Glomerular endothelial cell (primary cell): ENCODE data around the gene ACOX2. TPM values are rescaled to one million over a fixed set of nuclear protein-coding genes. Genes with fewer than 3 reads are reported as not detected.

Source experiments
- DNase-seq: peaks from one replicate; pipeline ENCODE4 v3.0.0-alpha.2; 2011; ENCODE audit warnings: low read depth, low spot score; ENCODE audit errors: extremely low read depth
- total RNA-seq: library from RNA; depleted of rRNA; stranded (reverse); fragments of >200 nt; gene quantifications from 2 replicates; pipeline ENCODE4 v1.2.3, GENCODE V29; 2015

The ACOX2 gene
- total RNA-seq, 1 donor from 2014 or later, result 4.7 TPM

DNA sequence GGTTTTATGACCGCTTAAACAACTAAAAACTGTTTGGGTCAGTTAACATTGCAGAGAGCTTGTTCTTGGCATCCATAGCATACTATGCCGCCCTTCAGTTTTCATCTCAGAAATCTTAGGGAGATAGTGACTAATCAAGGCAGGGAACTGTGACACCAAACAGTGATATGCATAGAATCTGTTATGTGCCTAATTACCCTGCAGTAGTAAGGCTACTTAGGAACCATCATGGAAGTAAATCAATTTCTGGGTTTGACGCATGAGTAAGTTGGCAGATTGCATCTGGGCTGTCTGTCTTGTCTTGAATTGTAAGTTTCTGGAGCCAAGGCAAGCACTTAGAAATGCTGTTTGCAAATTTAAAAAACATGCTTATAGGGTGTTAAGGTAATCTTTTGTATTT is 22.6 kb downstream of the ACOX2 start:
- DNase-seq, result no peak

DNA sequence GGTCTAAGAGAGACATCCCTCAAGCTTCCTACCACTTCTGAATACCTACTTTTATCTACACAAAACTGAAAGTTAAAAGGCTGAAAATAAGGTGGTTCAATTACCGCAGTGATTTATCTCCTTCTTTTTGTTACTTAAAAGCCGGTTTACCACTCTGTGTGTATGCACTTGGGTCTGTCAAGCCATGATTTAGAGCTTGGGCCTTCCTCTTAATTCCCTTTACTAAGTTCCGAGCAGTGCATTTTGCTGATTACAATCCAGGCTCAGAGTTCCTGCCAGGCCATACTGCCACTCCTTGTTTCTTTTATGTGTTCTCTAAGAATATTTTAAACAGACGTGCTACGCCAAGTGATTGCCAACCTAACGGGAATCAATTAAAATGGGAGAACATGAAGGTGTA is 28.6 kb downstream of the ACOX2 start:
- no peak for DNase-seq

DNA sequence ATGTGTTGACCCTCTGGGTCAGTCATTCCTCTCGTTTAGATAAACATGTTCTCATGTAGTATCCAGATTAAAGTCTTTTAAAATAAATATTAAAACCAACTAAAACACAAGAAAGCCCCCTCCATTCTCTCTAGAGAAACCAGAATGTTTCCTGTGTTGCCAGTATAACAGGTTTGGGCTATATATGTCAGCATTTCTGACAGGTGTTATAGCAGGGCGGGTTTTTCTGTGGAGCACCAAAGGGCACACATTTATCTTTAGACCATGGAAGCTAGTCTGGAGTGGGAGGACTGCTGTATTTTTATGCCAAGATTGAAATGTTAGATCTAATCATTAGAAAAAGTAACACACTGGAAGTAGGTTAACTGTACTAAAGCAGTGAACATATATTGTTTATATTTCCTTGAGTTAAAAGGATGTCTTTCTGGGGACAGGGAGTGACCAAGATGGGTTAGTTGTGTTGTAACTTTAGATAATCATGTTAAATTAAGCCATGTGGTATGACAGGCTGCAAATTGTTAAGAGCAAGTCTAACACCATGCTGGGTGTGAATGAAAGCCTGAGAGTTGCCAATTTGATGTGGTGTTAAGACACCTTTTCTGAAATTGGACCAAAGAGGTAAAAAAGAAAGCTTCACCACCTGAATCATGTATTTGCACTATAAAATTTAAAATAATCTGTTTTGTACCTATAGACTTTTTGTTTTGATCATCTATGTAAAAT is 29.5 kb downstream of the ACOX2 start:
- DNase-seq, result no peak

DNA sequence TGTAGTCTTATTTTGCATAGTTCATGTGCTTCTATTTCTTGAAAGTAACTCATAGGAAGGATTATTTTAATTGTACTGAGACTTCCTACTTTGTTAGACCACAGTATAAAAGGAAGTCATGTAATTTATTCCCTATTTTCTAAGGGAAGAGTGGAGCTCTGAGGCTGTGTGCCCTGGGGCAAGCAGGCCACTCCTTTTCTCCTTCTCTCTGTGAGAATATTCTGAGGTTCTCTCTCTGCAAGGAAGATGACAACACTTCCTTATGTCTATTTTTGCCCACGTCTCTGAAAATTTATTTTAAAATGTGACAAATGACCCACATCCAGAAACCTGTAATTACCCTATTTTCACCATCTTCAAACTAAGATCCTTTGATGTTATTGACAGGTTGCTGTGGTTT is 34.1 kb downstream of the ACOX2 start:
- DNase-seq, result no peak

DNA sequence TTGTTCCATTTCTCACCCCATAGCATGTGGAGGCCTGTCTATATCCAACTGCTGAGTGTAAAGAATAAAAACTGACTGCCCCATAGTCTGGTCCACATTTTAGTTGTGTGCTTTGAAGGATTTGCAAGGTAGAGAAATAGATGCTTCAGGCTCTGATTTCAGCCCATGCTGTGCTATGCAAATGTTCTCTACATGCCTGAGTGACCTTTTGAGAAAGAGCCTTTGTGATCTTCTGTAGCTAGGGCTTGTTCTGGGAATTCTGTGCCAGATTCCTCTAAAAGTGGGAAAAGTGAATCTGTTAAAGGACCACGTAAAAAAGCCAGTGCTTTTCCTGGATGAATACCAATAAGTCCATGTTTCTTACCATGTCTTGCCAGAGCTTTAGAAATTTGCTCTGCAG is 39.9 kb downstream of the ACOX2 start:
- no peak for DNase-seq

DNA sequence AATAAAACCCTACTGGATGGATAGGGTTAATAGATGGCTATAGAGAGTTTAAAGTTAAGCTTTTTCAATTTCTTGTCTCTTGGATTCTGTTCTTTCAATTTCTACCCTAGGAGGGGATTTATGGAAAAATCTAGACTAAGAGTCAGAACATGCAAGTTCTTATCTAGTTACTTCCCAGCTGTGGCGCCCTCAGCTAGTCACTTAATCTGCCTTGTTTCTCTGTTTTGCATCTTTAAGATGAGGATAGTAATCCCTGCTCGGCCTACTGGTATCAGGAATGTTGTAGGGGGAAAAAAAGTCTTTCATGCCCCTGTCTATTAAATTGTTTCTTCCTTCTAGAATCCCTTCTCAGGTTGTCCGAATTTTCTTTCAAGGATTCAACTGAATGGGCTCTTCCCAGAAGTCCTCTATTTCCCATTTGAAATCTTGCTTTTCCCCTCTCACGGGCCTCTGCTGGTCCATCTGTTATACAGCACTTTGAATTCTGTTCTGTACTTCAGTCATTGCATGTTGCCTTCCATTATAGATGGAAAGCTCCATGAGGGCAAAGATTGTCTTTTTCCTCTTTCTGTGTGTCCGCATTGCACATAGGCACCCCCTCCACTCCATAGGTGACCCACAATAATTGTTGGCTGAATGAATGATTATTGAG is 40.7 kb downstream of the ACOX2 start:
- no peak for DNase-seq

DNA sequence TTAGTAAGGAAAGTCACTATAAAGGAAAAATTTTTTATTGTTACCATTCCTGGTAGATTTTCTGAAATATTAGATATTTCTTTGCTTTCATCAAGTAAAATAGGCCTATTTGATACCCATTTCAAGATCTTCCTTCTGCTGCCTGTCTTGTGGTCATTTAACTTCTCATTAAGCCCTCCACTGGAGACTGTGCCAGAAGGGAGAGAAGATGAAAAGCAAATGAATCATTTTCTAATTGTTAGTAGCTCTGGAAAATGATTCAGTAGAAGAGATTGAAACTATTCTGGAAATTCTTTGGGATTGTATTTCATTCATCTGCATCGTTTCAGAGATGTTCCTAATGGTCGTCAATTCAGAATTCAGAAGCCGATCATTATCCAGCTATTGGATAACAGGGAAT is 41.9 kb downstream of the ACOX2 start:
- no peak for DNase-seq

DNA sequence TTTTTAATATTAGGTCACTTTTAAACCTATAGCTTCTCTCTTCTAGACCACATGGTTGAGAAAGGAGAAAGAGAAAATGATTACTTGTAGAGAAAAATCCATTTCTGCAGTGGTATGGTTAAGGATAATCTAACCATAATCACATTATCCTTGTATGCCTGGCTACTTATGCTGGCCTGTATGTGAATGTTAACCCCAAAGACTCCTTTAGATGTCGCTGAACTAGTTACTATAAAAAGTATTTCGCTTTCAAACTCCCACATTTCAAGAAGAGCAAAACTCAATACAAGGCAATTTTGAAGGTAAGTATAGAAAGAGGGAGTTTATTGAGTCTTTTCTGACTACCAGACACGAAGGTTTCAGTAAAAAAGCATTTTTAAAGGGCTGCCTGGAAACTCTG is 42.9 kb downstream of the ACOX2 start:
- no peak for DNase-seq

DNA sequence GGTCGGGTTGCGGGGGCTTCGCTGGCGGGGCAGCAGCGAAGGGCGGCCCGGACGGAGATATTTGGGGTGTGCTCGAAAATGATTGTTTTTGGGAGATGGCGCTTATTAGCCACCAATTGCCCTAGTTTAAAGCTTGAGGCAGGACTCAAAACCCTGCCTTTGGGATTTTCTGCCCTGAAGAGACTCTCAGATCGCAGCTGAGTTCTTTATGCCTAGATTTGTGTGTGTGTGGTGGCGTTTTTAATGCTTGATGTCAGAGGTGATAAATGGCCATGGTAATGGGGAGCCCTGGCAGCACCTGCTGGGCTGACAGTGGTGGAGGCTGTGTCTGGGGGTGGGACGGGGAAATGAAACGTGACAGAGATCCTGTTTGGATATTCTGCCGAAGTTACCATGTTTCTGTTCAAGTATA is 44.5 kb downstream of the ACOX2 start:
- no peak for DNase-seq

DNA sequence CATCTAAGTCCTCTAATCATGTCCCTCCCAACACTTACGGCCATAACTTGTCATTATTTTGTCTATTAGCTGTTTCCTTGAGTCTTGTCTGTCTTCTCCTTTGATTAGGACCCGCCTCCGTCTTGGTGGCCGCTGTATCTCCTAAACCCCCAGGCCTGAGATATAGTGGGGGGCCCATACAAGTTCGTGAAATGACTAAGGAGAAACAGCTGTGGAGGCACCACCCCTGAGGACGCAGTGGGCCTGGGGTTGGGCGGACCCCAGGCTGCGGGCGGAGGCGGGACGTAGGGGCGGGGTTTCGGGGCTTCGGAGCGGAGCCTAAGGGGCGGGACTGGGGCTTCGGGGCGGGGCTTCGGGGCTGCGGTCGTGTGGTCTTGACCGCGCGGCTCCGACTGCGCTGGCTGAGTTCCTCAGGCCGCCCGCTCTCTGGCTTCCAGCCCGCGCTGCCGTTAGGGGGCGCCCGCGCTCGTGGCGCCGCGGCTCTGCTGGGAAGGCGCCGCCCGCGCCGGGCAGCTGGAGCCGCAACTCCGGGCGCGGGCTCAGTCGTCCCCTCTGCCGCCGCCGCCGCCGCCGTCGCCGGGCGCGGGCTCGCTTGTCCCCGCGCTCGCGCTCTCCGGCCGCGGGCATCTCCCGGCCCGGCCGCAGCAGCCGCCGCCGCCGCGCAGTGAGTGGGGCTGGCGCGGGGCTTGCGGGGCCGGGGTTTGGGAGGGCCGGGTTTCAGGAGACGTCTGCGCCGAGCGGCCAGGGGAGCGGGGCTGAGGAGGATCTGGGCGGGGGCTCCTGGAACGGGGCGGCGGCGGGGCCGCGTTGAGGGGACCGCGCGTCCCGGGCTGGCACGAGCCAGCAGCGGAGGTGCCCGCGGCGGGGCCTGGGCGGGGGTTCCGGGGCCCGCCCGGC is 45.2 kb downstream of the ACOX2 start, which contains the start of gene KCTD6:
TSS of gene KCTD6 (plus strand) at position 591 of the 897 bp plus-strand sequence. CDS start 6,660 bp downstream, outside the sequence.
- DNase-seq, result no peak

DNA sequence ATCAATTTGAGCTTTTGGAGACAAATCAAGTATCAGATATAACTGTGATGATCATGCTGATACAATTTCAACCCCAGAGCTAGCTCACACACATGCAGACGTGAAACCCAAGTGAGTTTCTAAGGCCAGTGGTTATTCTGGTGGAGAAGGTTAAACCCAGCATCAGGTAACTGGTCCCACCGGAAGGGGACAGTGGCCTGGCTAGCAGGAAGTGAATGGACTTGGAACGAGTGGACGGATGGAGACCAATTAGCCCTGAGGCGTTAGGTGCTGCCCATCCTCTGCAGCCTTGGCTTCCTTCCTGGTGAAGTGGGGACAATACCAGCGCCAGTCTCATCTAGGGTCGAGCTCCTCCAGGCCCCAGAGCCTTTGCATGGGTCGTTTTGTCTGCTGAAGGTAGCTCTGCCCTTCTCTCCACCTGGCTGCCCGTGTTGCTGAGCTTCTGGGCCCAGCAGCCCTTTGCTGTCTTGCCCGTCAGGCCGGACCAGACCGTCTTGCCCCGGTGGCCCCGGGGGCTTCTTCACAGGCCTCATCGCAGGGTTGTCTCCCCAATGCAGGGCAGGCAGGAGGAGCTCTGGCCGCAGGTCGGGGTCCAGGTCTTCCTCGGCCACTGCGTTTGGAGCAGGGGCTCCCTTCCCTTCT is 46.0 kb downstream of the ACOX2 start:
- DNase-seq, result no peak

DNA sequence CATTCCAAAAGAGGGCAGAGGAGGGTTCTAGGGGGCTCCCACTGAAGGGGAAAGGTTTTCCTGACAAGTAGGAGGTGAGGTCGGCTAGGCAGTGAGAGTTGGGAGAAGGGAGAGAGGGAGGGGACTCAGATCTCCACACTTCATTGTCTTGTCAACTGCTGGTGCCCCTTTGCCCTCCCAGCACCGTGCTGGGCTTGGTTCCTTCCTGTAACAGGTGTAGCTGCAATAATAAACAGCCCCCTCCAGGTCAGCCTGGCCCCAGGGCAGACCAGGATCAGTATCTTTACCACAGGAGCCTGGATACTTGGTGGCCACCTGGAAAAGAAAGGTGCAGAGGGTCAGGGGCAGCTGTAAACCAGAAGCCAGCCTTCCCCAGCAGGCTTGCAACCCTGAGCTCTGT is 48.0 kb downstream of the ACOX2 start:
- no peak for DNase-seq

DNA sequence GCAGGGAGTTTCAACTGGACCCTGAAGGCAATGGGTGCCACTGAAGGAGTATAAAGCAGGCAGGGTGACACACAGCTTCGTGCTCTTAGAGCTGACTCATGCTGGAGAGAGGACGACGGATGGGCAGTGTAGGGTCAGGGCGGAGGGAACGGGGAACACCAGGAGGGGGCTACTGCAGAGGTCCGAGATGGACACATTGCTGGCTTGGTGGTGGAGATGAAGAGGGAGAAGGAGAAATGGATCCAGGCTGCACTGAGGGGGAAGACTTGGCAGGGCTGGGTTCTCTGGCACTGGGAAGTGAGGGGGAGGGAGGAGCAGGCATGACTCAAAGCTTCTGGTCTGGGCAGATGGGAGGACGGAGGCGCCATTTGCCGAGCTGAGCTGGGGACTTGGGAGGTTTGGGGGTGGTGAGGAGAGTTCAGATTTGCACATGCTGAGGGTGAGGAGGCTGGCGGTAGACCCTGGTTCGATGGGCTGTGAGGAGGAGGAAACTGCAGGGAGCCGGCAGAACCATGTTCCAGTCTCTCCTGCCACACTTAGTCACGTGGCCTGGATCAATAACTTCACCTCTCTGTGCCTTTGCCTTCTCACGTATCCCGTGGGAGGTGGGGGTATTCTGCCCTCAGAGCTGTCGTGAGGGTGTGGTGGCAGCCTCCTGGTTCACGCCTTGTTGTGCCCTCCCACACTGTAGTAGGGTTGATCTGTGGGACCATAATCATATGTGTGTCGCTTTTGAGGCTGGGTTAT is 49.7 kb downstream of the ACOX2 start:
- no peak for DNase-seq

DNA sequence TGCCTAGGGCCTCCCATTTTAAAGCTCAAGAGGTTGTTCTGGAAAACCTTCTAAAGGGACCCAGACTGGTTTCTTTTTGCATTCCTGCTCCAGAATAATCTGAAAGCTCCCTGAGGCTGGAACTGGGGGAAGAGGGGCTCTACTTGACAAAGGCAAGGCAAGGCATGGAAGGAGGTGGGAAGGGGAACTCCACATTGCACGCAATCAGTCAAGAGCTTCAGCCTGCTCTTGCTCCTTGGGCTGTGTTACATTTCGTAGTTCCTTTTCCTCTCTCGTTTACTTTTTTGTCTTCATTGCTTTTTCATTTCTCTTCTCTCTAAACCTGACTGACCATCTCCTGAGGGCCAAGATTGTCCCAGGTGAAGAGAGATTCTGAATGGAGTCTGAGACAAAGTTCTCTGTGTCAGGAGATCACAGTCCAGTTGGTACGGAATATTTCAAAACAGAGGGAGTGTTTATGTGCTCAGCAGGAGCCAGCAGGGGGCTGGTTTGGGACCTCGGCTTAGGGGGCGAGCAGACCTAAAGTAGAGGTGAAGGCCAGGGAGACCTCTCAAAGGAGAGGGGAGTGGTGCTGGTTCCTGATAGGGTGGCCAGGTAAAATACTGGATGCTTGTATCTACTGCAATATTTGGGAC is 51.1 kb downstream of the ACOX2 start:
- DNase-seq, result no peak

DNA sequence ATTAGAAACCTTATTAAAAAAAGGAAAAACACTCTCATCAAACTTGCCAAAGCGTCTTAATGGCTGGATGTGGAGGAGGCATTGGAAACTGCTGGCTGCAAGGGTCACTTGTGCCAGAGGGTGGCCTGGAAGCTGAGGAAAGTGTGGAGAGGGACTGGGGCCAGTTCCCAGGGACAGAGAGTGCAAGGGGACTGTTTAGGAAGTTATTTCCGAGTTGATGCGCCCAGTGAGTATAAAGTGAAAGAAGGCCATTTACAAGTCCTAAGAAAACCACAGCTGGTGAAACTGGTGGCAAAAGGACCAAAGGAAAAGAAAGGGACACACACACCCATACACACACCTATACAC is 52.3 kb downstream of the ACOX2 start:
- no peak for DNase-seq

DNA sequence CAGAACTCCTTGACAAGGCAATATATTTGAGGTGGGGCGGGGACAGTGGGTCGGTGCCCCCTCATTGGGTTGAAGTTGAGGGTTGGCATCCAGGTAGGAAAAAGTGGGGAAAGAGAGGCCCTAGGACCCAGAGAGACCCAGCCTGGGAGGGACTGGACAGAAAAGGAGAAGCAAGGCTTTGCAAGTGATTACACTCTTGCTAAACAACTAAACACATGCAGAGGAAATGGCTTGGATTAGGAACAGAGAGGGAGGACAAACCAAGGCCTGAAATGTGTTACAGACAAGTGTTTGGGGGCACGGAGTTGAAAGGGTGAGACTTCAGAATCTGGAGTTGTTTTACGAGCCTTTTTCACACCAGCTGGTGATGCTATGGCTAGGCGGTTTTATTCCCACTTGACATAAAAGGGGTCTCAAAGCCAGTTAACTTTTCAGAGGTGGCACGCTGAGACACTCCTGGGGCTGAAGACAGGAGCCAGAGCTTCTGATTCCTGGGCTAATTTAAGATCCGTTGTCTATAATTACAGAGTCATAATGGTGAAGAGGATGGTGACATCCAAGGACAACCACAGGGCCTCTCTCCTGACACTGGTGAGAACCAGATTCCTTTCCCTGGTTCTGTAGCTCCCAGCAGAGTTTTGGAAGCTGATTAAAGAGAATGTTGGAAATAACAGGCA is 52.8 kb downstream of the ACOX2 start:
- no peak for DNase-seq

DNA sequence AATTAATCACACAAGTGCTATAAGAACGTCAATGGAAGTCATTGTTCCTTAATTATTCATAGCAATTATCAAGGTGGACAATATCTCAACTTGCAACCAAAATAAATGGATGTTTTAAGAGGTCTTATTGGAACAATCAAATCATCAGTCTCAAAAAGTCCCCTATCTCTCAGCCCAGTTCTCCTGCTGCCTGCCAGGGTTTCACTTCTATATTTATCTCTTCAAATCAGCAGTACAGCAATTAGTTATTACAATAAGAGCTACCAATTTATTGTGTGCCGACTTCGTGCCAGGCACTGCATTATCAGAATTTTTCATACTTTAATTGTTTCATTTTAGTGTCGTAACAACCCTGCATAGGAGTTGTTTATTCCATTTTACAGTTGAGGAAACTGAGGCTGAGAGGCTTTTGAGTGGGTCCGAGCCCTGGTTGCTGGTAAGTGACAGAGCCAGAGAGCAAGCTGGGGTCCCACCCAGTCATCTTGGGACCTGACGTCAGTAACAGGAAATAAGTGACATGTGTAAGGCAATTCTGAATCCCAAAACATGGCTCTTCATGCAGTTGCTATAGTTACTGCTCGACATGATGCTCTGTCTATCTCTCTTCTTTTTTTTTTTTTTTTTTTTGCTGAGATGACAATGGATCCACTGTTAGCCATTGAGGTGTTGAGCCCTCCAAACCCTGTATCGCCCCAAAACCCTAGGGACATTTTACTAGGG is 53.9 kb downstream of the ACOX2 start:
- DNase-seq, result no peak

DNA sequence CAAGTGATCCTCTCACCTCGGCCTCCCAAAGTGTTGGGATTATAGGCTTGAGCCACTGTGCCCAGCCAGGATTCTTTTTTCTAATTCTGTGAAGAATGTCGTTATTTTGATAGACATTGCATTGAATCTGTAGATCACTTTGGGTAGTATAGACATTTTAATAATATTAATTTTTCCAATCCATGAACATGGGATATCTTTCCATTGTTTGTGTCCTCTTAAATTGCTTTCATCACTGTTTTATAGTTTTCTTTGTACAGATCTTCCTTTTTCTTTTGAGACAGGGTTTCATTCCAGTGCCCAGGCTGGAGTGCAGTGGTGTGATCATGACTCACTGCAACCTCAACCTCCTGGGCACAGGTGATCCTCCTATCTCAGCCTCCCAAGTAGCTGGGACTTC is 56.7 kb downstream of the ACOX2 start:
- no peak for DNase-seq

DNA sequence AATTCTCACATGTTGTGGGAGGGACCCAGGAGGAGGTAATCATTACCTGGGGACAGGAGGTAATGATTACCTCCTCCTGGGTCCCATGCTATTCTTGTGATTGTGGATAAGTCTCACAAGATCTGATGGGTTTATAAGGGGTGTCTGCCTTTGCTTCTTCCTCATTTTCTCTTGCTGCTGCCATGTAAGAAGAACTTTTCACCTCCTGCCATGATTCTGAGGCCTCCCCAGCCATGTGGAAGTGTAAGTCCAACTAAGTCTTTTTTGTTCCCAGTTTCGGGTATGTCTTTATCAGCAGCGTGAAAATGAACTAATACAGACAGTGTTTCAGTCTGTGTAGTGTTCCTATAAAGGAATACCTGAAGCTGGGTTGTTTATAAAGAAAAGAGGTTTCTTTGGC is 58.2 kb downstream of the ACOX2 start:
- DNase-seq, result no peak
